Hematopoietic multipotent progenitor cell treated with erythropoietin and hydrocortisone succinate and interleukin-3 and kit ligand, for 17 days (in vitro differentiated cells): ENCODE measurements around the gene HOXC13.

Source experiments
- DNase-seq: peaks from one replicate; pipeline ENCODE4 v3.0.0-alpha.2; 2015; ENCODE audit warnings: low spot score

Gene HOXC13

GRCh38 chr12:53995378-53996239 lies 57.0 kb downstream of the HOXC13 start:
- no peak for DNase-seq
